C1 segment of cervical spinal cord (tissue), 14 donors: ENCODE results near the gene DES.
A peak's percentile ranks its signal among the peaks of the same experiment; 100 is the strongest.

ENCODE experiments used
- DNase-seq, 14 donors: peaks; one replicate each; lab custom pipeline; 2025; lab: John Stamatoyannopoulos, UW

The DES gene

DNA sequence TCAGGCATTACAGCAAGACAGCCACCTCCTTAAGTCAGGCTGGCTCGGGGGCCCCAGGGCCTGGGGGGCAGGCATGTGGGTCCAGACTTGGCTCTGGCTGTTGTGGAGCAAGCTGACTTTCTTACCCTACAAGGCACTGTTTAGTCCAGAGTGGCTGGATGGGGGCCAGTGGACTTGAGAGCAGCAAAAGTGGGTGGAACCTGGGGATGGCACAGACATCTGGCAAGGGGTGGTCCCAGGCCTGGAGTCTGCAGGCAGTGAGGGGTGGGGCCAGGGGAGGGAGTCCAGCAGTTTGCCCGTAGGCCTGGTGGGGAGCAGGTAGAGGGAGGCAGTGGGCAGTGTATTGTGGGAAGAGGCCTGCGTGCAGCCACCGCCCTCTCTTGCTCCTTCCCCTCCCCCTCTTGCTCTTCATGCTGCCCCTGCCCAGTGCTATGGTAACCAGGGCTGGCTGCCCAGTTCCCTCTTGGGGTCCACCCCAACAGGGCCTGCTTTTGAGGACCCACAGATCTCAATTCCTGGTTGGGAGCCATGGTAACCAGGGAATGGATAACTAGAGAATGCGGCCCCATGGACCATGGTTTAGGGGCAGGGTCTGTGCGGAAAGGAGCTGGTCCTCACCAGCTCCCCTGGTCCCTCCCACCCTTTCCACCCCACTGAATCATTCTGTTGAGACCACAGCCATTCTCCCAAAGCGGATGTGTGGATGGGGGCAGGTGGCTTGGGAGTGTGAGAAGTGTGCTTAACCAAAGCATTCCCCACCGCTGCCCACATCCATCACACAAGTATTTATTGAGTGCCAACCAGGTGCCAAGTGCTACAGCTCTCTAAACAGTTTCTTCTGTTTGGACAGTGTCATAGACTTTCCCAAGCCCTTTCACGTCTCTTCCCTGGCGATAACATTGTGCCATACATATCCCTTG is 35.8 kb downstream of the DES start:
- DNase-seq, result peak in 7 of 14 donors; percentile 19 to 74 (median 33)

DNA sequence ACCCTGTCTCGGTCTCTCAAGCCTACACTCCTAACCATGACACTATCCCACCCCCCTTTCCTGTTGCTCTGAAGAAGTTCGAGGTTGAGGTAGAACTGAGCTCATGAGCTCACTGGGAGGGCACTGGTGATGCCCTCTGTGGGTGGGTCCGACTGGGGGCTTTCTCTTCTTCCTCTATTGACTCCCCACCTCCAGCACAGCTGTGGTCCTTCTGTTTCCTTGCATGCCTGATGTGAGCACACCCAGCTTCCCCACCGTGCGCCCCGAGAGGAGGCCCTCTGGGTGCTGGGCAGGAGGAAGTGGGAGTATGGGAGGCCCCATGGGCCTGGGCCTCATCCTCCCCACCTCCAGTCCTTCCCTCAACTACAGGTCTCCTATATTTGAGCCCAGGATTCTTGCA is 37.4 kb downstream of the DES start:
- no peak for DNase-seq

DNA sequence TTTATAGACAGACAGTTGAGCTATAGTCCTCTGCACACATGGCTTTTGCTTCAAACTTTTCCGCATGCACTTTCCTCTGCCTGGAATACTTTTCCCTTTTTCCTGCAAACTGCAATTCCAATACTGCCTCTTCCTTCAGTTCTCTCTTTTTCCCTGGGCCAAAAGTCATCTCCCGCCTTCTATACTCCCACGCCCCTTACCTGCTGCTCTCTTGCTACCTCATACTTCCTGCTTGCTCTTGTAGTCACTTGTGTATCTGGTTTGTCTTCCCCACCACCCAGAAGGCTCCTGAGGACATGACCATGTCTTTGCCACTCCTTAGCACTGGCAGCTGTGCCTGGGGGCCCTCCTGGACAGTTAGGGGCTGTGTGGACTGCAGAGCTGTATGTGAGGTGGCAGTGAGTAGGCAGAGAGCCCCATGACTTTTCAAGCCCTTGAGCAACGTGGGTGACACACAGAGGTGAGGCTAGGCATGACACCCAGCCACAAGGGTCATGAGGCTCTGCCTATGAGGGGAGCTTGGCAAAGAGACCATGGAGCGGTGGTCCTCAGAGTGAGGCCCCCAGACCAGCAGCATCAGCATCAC is 39.7 kb downstream of the DES start:
- DNase-seq, result no peak

DNA sequence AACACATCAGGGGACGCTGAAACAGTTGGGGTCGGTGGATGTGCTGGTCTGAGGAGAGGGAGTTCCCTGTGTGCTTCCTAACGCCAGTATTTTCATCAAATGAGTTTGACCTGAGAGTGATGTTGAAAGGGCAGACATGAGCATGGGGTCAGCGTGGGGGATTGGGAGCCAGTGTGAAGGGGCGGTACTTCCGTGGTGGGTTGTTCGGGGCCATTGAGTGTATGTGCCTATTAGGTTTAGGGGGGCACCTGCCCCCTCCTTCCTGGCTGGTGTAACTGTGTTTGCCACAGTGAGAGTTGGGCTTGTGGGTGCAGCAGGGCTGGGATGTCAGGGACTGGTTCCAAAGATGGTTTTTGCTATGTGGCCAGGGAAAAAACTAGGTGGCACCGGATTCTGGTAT is 40.8 kb downstream of the DES start:
- DNase-seq, result no peak

DNA sequence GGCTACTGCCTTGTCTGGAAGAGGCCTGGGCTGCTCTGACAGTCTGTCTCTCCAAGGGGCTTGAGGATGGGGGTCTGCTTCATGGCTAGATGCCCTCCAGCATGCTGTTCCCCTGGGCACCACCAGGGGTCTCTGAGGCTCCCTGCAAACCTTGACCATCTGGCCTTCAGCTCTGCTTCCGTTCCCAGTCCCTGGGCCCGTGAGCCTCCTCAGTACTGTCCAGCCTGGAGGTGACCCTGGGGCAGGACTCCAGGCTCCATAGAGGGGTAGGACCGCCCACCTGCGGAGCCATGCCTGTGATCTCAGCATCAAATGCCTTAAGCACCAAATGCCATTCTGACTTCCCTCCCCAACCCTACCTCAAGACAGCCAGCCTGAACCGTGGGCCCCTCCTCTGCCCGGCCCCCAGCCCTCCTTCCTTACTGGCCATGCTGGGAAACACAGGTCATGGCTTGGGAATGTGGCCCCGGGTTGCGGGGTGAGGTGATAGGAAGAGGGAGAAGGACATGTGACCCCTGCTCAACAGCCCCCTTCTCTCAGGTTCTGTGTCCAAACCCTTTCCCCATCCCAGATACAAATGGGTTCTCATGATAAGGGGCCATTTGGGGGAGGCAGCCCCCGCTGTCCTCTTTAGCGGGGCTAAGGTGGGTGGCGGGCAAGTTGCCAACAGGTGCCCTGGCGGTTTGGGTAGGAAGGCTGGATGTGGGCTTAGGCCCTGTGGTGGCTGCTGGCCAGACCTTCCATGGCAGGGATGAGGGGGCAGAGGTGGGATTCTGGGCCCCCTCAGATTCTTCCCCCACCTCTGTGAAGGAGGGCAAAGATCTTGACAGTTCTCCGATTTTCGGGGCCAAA is 41.5 kb downstream of the DES start:
- DNase-seq, result peak in 6 of 14 donors; percentile 3 to 32 (median 22)

DNA sequence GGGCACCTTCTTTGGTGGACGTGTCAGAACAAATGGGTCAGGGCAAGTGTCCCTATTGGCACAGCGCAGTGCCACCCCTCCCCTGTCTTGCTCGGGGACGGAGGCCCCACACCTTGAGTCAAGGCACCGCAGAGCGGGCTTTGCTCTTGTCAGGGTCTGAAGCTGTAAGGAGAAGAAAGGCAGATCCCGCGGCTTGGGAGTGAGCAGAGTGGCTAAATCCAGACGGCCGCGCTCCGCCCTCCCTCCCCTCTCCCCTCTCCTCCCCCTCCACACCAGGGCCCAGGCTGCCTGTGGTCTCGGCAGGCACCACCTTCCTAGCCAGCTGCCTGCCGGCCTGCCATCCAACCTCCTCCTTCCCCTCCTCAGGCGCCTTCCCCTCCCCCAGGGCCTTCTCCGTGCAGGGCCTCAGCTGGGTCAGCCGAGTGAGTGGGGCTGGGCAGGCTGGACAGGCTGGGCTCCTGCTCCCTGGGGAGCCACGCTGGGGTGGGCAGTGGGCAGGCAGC is 42.3 kb downstream of the DES start:
- DNase-seq, result peak in 10 of 14 donors; percentile 22 to 84 (median 56)

DNA sequence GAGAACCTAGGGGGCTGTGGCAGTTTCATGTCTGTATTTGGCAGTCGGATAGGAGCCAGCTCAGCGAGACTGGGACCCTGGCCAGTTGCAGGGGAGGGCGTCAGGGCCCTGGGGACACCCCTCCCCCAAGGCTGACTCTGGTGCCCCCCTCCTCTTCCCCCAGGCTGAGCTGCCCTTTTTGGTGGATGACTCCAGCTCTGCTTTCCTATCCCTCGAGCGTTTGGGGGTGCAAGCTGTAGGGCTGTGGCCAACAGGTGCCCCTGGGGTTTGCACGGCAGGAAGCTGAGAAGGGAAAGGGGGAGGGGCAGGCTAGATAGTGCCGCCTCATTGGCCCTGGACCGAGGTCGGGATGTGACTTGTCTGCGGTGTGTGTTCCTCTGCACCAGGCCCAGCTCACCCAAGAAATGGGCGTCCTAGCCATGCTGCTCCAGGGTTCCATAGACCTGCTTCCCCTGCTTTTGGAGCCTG is 42.9 kb downstream of the DES start:
- peak in 7 of 14 donors; percentile 19 to 84 (median 72) for DNase-seq

DNA sequence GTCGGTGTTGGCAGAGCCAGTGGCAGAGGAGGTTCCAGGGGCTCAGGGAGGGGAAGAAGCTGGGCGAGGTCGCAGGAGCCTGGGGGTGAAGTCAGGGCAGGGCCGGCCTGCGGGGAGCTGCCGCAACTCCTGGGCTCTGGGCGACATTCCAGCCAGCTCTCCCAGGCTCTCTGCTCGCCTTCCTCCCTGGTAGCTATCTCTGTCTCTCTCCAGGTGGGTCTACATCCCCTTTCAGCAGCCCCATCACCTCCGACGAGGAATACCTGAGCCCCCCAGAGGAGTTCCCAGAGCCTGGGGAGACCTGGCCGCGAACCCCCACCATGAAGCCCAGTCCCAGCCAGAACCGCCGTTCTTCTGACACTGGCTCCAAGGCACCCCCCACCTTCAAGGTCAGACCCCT is 43.5 kb downstream of the DES start:
- DNase-seq, result no peak

DNA sequence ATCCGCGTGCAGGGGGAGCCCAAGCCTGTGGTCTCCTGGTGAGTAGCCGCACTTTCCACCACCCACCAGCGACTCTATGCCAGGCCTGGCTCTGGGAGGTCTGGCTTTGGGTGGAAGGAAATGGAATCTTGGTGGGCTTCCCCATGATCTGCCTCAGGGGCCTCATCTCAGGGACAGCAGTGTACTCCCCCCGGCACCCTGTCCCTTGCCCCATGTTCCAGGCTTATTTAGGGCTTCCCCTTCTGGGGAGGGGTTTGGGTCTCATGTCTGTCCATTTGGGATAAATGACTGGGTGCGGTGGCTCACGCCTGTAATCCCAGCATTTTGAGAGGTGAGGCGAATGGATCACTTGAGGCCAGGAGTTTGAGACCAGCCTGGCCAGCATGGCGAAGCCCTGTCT is 44.2 kb downstream of the DES start:
- DNase-seq, result no peak

DNA sequence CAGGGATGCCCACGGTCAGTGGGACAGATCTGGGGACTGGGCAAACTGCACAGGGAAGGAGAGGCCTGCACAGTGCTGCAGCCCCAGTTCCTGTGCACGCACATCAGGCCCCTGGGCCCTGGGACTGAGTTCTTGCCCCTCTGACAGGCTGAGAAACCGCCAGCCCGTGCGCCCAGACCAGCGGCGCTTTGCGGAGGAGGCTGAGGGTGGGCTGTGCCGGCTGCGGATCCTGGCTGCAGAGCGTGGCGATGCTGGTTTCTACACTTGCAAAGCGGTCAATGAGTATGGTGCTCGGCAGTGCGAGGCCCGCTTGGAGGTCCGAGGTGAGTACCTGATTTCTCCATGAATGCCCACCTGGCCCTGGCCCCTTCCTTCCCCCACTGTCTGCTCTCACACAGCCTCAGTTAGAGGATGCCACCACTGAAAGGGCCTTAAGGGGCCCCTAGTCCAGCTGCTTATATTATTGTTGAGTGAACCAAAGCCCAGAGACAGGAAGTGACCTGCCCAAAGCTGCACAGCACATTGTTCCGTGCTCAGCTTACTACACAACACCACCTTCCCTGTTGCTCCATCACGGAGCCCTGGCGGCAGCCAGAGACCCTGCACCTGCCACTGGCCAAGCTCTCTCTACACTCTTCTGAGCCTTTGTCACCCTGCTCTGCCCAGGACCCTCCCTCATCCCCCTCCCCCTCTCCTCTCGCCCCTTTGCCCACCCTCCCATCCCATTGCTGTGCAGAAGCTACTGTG is 46.3 kb downstream of the DES start:
- no peak for DNase-seq

DNA sequence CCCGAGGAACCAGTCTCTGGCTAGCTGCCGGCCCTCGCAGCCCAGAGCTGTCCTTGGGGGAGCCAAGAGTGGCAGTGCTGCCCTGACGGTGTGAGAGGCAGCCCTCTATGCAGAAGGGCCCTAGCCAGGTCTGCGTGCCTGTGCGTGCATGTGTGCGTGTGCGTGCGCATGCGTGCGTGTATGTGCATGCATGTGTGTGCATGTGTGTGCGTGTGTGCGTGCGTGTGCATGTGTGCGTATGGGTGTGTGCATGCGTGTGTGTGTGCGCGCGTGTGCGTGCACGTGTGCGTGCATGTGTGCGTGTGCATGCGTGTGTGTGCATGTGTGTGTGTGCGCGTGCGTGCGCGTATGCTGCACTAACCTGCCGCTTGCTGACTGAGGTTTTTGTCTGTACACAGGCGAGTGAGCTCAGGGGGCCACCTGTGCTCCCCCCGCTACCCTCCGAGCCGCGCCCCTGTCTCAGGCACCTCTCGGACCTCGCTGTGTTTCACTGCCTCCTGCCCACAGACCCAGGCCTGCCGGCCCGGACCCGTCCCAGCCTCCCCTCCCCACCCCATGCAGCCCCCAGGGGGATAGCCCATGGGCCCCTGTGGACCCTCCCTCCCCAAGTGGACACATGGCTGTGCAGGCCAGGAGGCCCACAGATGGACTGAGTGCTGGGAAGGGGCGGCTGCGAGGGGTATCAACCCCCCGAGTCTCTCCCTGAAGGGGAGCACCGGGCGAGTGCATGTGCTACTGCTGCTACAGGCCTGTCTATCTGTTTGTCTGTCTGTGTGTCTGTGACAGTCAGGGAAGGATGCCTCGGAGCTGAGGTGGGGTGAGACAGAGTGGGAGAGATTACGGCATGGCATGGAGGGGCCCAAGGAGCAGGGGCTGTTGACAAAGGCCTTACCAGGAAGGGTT is 47.7 kb downstream of the DES start:
- no peak for DNase-seq

DNA sequence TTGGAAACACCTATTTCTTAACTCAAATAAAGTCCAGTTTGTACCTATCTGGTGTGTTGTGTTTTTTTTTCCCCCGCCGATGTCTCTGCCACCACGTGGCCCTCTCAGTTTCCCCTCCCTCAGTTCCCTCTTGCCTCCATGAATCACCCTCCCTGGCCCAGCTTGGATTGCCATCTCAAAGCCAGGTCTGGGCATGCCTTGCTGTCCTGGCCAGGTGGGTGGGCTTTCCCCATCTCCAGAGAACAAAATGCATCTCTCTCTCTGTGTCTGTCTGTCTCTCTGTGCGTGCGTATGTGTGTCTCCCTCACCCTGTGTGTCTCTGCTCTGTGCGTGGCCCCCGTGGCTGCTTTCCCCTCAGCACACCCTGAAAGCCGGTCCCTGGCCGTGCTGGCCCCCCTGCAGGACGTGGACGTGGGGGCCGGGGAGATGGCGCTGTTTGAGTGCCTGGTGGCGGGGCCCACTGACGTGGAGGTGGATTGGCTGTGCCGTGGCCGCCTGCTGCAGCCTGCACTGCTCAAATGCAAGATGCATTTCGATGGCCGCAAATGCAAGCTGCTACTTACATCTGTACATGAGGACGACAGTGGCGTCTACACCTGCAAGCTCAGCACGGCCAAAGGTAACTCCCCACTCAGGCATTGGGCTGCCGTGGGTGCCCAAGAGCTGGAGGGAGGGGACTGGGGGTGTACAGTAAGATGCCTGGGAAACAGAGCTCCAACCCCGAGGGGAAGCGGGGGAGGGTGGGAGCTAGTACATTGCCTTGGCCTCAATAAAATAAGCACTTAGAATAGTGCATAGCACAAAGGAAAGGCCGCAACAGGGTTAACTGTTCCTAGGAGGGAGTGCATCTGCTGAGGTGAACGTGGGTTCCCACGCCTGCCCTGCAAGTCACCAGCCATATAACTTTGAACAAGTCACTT is 48.9 kb downstream of the DES start:
- DNase-seq, result no peak

DNA sequence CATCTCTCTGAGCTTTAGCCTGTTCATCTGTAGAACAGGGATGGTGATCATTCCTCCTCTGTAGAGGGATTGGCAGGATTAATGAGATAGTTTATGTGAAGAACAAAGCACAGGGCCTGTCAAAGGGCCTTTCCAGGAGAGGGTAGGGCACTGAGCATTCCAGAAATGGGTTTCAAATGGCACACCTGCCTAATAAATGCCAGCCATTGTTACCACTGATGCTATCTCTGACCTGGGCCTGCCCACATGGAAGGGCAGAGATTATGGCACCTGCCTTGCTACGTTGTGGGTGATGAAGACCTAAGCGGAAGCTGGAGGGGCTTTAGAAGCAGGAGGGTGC is 49.5 kb downstream of the DES start:
- DNase-seq, result no peak

DNA sequence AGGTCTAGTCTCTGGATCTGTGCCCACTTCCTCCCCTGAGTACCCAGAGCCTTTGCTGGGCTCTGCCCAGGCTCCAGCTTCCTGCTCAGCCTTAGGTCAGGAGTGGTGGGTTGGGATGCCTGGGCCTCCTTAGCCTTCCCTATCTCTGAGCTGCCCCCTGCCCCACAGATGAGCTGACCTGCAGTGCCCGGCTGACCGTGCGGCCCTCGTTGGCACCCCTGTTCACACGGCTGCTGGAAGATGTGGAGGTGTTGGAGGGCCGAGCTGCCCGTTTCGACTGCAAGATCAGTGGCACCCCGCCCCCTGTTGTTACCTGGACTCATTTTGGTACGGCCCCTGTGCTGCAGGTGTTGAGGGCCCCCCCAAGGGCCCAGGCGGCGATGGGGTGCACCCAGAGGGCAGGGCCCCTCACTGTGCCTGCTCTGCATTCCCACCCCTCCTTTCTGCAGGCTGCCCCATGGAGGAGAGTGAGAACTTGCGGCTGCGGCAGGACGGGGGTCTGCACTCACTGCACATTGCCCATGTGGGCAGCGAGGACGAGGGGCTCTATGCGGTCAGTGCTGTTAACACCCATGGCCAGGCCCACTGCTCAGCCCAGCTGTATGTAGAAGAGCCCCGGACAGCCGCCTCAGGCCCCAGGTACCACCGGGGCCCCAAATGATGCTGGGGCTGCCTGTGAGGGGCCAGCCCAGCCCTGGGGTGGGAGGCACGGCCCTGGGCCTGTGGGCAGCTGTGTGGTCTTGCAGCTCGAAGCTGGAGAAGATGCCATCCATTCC is 50.4 kb downstream of the DES start:
- no peak for DNase-seq

DNA sequence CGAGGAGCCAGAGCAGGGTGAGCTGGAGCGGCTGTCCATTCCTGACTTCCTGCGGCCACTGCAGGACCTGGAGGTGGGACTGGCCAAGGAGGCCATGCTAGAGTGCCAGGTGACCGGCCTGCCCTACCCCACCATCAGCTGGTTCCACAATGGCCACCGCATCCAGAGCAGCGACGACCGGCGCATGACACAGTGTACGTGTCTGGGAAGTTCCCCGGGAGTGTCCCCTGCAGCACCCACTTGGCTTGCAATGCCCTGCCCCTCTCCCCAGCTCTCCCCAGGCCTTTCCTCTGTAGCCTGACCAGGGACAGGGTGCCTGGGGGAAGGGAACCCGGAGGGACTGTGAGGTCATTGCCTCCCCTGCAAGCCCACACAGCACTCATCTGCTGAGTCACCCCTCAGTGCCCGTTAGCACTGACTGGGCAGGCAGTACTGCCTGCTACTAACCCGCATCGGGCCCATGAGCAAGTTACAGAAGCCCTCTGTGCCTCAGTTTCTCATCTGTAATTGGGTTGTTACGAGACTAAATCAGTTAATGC is 51.1 kb downstream of the DES start:
- no peak for DNase-seq

DNA sequence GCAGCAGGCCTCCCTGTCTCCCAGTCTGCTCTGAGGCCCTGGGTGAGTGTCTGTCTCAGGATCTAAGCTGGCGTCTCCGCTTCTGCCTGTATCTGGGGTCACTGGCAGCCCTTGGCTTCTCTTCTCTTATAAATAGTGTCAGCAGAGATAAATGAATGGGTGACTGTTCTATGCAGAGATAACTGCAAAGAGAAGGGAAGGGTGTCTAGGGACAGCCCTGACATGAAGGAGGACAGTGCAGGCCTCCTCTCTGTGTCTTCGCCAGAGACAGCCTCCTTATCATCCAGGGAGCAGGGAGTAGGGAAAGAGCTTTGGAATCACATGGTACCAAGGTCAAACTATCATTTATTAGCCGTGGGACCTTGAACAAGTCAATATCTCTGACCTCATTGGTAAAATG is 52.3 kb downstream of the DES start:
- no peak for DNase-seq

DNA sequence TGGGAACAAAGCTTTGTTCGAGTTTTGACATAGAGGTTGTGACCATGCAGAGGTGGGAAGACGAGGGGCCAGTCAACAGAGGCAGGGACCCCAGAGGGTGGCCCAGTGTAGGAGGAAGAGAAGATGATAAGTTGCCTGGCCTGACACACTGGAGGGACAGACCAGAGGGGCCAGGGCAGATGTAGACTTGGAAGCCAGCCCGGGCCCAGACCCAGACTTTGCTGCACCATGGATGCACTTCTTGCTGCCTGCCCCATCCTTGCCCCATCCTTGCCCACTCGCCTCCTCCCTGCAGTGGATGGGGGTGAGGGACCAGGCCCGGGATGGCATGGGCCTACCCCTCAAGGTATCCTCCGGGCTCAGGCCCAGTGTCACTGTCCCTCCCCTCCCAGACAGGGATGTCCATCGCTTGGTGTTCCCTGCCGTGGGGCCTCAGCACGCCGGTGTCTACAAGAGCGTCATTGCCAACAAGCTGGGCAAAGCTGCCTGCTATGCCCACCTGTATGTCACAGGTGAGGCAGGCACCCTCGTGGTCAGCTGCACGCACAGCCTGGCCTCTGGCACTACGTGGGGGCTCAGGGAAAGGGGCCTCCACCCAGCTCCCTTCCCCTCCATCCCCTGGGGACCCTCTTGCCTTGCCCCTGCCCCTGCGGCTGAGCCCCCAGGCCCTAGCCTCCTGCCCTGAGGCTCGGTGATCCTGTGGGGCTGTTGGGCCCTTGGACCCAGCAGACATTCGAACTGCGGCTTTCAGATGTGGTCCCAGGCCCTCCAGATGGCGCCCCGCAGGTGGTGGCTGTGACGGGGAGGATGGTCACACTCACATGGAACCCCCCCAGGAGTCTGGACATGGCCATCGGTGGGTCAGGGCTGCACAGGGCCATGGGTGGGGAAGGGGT is 53.5 kb downstream of the DES start:
- no peak for DNase-seq
